ENCODE results near the gene SAP30L.

The SAP30L gene

DNA sequence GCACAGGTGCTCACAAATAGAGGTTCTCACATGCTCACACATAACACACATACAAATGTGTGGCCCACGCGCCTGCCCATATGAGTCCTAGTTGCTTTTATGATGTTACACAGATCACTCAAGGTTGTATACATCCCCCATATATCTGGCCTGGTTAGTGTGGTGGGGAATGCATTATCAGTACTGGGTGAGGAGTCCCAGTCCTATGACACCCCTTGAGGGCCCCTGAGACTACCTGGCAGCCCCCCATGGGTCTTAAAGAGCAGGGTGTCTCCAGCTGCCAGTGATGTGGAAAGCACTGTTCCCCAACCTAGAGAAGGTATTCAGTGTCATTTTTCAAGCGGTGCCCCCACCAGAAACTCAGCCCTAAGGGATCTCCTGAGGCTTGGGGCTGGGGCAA, 35.0 kb downstream of the SAP30L start:
- H3K27ac ChIP-seq (ENCODE audit: low read depth, low read length), result no peak overlapping the region; the same call in 1 of the 2 replicates
- peak overlapping the region; percentile 68; the same call in 1 of the 2 replicates for H3K4me3 ChIP-seq (ENCODE audit: low read depth, low read length)
- H3K27me3 ChIP-seq (ENCODE audit: control insufficient read depth, insufficient read depth, low read length), result peaks cover 99% of the 10 kb centered on the region
- no peaks in the 10 kb centered on the region for H3K9me3 ChIP-seq (ENCODE audit: control insufficient read depth, insufficient read depth, low read depth, low read length)
- H3K36me3 ChIP-seq (ENCODE audit: control insufficient read depth, insufficient read depth, low read length), result peaks cover 4% of the 10 kb centered on the region; the same call in 1 of the 2 replicates
- peaks cover 78% of the 10 kb centered on the region for H3K4me1 ChIP-seq (ENCODE audit: control insufficient read depth, insufficient read depth, low read length)
- peak overlapping the region; percentile 88 for H3K9ac ChIP-seq (ENCODE audit: low read length)

DNA sequence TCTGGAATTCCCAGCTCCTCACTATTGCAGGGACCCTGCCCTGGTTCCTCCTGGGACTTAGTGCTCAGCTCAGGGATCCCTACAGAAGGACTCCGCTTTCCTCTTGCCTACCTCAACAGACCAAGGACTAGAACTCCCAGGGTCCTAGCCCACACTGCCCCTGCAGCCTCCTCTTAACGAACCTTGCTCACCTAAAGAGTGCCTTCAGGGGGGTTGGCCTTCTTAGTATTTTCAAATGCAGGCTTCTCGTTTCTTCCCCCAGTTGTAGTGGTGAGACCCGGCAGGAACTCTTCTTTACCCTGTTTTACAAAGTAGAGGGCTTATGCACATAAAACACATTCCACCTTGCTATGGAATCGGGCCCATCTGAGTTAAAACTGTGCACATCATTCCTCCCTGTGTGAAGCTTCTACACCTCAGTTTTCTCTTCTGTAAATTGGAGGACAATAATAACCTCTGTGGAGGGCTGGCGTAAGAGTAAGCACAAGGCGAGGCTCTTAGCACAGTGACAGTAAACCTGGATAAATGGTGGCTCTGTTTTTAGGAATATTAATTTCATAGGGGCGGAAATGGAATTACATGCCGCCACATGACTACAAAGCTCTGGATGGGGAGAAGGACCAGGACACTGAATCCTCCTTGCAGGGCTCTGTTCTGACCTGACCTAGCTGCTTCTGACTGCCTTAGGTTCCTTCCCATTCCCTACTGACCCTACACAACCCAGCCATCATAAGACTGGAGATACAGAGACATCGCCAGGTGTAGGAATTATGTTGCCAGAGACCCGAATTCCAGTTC, 36.0 kb downstream of the SAP30L start:
- peak overlapping the region; percentile 68; the same call in 1 of the 2 replicates for H3K4me3 ChIP-seq (ENCODE audit: low read depth, low read length)
- H3K36me3 ChIP-seq (ENCODE audit: control insufficient read depth, insufficient read depth, low read length), result peaks cover under 1% of the 10 kb centered on the region; the same call in 1 of the 2 replicates
- H3K27me3 ChIP-seq (ENCODE audit: control insufficient read depth, insufficient read depth, low read length), result peaks cover 99% of the 10 kb centered on the region
- peaks cover 81% of the 10 kb centered on the region for H3K4me1 ChIP-seq (ENCODE audit: control insufficient read depth, insufficient read depth, low read length)
- no peaks in the 10 kb centered on the region for H3K9me3 ChIP-seq (ENCODE audit: control insufficient read depth, insufficient read depth, low read depth, low read length)
- no peak overlapping the region for H3K27ac ChIP-seq (ENCODE audit: low read depth, low read length)
- peak overlapping the region; percentile 88 for H3K9ac ChIP-seq (ENCODE audit: low read length)

DNA sequence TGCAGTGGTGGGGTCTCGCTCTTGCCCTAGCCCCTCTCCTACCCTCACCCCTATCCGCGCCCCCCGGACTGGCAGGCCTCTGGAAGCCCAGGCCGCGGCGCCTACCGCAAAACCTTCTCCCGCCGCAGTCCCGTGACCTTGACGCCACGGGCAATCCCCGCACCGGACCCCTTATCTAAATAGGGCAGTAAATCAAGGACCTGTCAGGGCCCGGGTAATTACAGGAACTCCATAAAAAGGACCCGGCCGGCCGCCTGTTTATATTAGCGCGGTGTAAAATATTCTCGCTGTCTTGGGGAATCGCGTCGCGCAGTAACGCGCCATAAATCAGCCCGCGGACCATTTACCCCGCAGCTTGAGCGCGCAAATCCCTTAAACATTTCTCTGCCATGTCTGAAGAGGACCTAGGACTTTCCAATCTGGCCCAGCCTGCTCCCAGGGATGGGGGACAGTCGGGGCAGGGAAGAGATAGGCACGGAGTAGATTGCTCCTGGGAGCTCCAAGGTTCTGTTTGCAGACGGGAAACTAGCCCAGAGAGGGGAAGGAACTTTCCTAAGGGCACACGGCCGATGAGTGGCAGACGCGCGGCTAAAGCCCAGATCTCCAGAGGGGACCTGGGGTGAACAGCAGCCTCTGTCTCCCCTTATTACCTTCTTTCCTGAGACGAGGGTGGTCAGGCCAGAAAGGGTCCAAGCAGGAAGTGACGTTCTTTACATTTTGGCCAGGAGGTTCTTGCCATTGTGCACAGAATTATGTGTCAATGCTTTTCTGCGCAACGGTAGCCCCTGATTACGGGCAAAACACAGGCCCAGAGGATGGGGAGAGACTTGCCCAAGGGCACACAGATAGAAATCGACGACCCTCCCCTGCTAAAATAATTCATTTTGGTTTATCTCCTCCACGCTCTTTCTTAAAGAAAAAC, 37.0 kb downstream of the SAP30L start:
- H3K27ac ChIP-seq (ENCODE audit: low read depth, low read length), result no peak overlapping the region
- H3K4me1 ChIP-seq (ENCODE audit: control insufficient read depth, insufficient read depth, low read length), result peaks cover 81% of the 10 kb centered on the region
- no peaks in the 10 kb centered on the region for H3K9me3 ChIP-seq (ENCODE audit: control insufficient read depth, insufficient read depth, low read depth, low read length)
- peak overlapping the region; percentile 88 for H3K9ac ChIP-seq (ENCODE audit: low read length)
- peaks cover 99% of the 10 kb centered on the region for H3K27me3 ChIP-seq (ENCODE audit: control insufficient read depth, insufficient read depth, low read length)
- peak overlapping the region; percentile 68 for H3K4me3 ChIP-seq (ENCODE audit: low read depth, low read length)
- H3K36me3 ChIP-seq (ENCODE audit: control insufficient read depth, insufficient read depth, low read length), result no peaks in the 10 kb centered on the region

GRCh38 chr5:154483654-154484392, 38.0 kb downstream of the SAP30L start:
- Histone ChIP-seq H3K36me3 (ENCODE audit: control insufficient read depth, insufficient read depth, low read length) (no peaks in the 10 kb centered on the region), H3K4me1 (ENCODE audit: control insufficient read depth, insufficient read depth, low read length) (peaks cover 80% of the 10 kb centered on the region), H3K9ac (ENCODE audit: low read length) (peak overlapping the region; percentile 67), H3K4me3 (ENCODE audit: low read depth, low read length) (peak overlapping the region; percentile 68), H3K27ac (ENCODE audit: low read depth, low read length) (no peak overlapping the region), H3K27me3 (ENCODE audit: control insufficient read depth, insufficient read depth, low read length) (peaks cover 98% of the 10 kb centered on the region), H3K9me3 (ENCODE audit: control insufficient read depth, insufficient read depth, low read depth, low read length) (no peaks in the 10 kb centered on the region)

DNA sequence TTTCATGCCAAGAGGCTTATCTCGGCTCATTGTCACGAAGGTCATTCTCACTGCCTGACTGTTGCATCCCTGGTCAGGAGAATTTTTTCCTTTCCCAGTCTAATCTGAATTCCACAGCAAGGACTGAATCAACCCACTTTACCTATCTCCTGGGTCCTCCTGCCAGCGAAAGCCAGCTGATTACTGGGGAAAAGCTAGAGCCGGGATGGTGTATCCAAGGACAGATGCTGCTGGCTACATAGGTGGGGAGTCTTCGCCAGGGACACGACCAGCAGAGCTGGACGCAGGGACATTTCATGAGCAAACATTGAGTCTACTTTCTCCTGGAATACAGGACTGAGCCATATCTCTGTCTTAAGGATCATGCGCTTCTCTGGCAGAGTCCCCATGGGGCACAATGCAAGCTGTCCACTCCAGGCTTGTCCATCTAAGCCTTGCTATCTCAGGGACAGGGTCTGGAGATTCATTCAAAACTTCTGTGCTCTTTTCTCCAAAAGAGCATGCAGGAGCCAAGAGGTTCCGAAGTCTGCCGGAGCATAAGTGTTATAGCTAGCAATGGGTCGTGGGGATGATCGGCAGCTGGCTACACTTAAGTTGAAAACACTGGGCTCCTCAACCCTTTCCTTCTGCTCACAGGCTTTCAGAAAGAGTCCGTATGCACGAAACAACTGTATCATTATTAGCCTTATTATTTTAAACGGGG, 38.7 kb downstream of the SAP30L start:
- peaks cover 97% of the 10 kb centered on the region for H3K27me3 ChIP-seq (ENCODE audit: control insufficient read depth, insufficient read depth, low read length)
- H3K36me3 ChIP-seq (ENCODE audit: control insufficient read depth, insufficient read depth, low read length), result no peaks in the 10 kb centered on the region
- H3K4me1 ChIP-seq (ENCODE audit: control insufficient read depth, insufficient read depth, low read length), result peaks cover 73% of the 10 kb centered on the region

GRCh38 chr5:154485096-154485491, 39.3 kb downstream of the SAP30L start:
- Histone ChIP-seq H3K9me3 (ENCODE audit: control insufficient read depth, insufficient read depth, low read depth, low read length) (no peaks in the 10 kb centered on the region), H3K36me3 (ENCODE audit: control insufficient read depth, insufficient read depth, low read length) (no peaks in the 10 kb centered on the region), H3K4me3 (ENCODE audit: low read depth, low read length) (peak overlapping the region; percentile 68; the same call in 1 of the 2 replicates), H3K4me1 (ENCODE audit: control insufficient read depth, insufficient read depth, low read length) (peaks cover 68% of the 10 kb centered on the region), H3K27me3 (ENCODE audit: control insufficient read depth, insufficient read depth, low read length) (peaks cover 96% of the 10 kb centered on the region), H3K9ac (ENCODE audit: low read length) (peak overlapping the region; percentile 7), H3K27ac (ENCODE audit: low read depth, low read length) (no peak overlapping the region)

More for the DNA sequence above, 38.7 kb downstream of the SAP30L start:
- no peaks in the 10 kb centered on the region for H3K9me3 ChIP-seq (ENCODE audit: control insufficient read depth, insufficient read depth, low read depth, low read length)
- no peak overlapping the region for H3K27ac ChIP-seq (ENCODE audit: low read depth, low read length)
- H3K9ac ChIP-seq (ENCODE audit: low read length), result peak overlapping the region; percentile 7
- peak overlapping the region; percentile 68 for H3K4me3 ChIP-seq (ENCODE audit: low read depth, low read length)

GRCh38 chr5:154485850-154486426, 40.1 kb downstream of the SAP30L start:
- peaks cover 92% of the 10 kb centered on the region for H3K27me3 ChIP-seq (ENCODE audit: control insufficient read depth, insufficient read depth, low read length)
- peaks cover 59% of the 10 kb centered on the region for H3K4me1 ChIP-seq (ENCODE audit: control insufficient read depth, insufficient read depth, low read length)
- no peak overlapping the region for H3K9ac ChIP-seq (ENCODE audit: low read length)
- peak overlapping the region; percentile 19; the same call in 1 of the 2 replicates for H3K4me3 ChIP-seq (ENCODE audit: low read depth, low read length)
- no peaks in the 10 kb centered on the region for H3K9me3 ChIP-seq (ENCODE audit: control insufficient read depth, insufficient read depth, low read depth, low read length)
- H3K27ac ChIP-seq (ENCODE audit: low read depth, low read length), result no peak overlapping the region
- no peaks in the 10 kb centered on the region for H3K36me3 ChIP-seq (ENCODE audit: control insufficient read depth, insufficient read depth, low read length)

DNA sequence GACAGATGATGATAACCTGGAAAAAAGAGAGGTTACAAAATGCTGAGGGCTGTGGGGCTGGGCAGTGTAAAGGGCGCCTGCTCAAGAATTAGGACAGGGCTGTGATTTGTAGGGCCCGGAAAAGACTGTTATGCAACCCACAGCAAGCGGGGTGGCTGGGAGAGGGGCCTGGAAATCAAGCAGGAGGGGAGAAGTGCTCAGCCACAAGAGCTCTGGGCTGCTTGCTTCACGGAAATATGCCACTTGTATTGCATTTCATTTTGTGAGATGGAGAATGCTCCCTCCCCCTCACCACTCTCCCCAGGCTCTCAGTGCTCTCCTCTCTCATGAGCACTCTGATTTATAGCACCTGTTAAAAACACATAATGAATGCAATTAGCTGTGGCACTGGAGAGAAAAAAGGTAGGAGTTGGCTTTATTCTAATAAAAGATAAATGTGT, 40.6 kb downstream of the SAP30L start:
- Histone ChIP-seq H3K27me3 (ENCODE audit: control insufficient read depth, insufficient read depth, low read length) (peaks cover 87% of the 10 kb centered on the region), H3K9ac (ENCODE audit: low read length) (no peak overlapping the region), H3K9me3 (ENCODE audit: control insufficient read depth, insufficient read depth, low read depth, low read length) (no peaks in the 10 kb centered on the region), H3K4me1 (ENCODE audit: control insufficient read depth, insufficient read depth, low read length) (peaks cover 54% of the 10 kb centered on the region), H3K4me3 (ENCODE audit: low read depth, low read length) (peak overlapping the region; percentile 19; the same call in 1 of the 2 replicates), H3K36me3 (ENCODE audit: control insufficient read depth, insufficient read depth, low read length) (no peaks in the 10 kb centered on the region), H3K27ac (ENCODE audit: low read depth, low read length) (no peak overlapping the region)

- H3K27me3 ChIP-seq (ENCODE audit: control insufficient read depth, insufficient read depth, low read length), result peaks cover 82% of the 10 kb centered on the region
- no peak overlapping the region for H3K27ac ChIP-seq (ENCODE audit: low read depth, low read length)
- H3K9me3 ChIP-seq (ENCODE audit: control insufficient read depth, insufficient read depth, low read depth, low read length), result no peaks in the 10 kb centered on the region
- peaks cover 43% of the 10 kb centered on the region for H3K4me1 ChIP-seq (ENCODE audit: control insufficient read depth, insufficient read depth, low read length)
- no peak overlapping the region for H3K4me3 ChIP-seq (ENCODE audit: low read depth, low read length)
- no peaks in the 10 kb centered on the region for H3K36me3 ChIP-seq (ENCODE audit: control insufficient read depth, insufficient read depth, low read length)
- H3K9ac ChIP-seq (ENCODE audit: low read length), result no peak overlapping the region
Observed at GRCh38 chr5:154487541-154487940, 41.7 kb downstream of the SAP30L start.

GRCh38 chr5:154491941-154492340, 46.1 kb downstream of the SAP30L start:
- H3K27ac ChIP-seq (ENCODE audit: low read depth, low read length), result no peak overlapping the region
- peaks cover 54% of the 10 kb centered on the region for H3K27me3 ChIP-seq (ENCODE audit: control insufficient read depth, insufficient read depth, low read length)
- H3K4me3 ChIP-seq (ENCODE audit: low read depth, low read length), result no peak overlapping the region
- no peaks in the 10 kb centered on the region for H3K36me3 ChIP-seq (ENCODE audit: control insufficient read depth, insufficient read depth, low read length)
- no peaks in the 10 kb centered on the region for H3K9me3 ChIP-seq (ENCODE audit: control insufficient read depth, insufficient read depth, low read depth, low read length)
- H3K9ac ChIP-seq (ENCODE audit: low read length), result no peak overlapping the region
- no peaks in the 10 kb centered on the region for H3K4me1 ChIP-seq (ENCODE audit: control insufficient read depth, insufficient read depth, low read length)
